K562 (cell line): ENCODE results near the gene GJC2. TPM values are rescaled to one million over a fixed set of nuclear protein-coding genes. Genes with fewer than 3 reads are reported as not detected.
A peak's percentile ranks its signal among the peaks of the same experiment; 100 is the strongest.

Experiments
- DMBX1 ChIP-seq: fragments of 250-450 bp; sonication (Bioruptor Pico); IDR thresholded peaks from 2 replicates; pipeline ENCODE4 v1.8.0; 2022; ENCODE audit warnings: inconsistent platforms, mild to moderate bottlenecking, moderate library complexity, borderline replicate concordance
- KDM1A ChIP-seq, 2 experiments: fragments of 450-650 bp; IDR thresholded peaks; 2 replicates each; pipeline ENCODE4 v1.6.1; 2016; ENCODE audit warnings: mild to moderate bottlenecking in 2 of 2
- MYC ChIP-seq, 2 experiments: fragments of 250-450 bp in 1 of 2; sonication (Bioruptor Pico) in 1 of 2; IDR thresholded peaks; 2 replicates each; pipeline versions ENCODE4 v1.5.1 to v1.6.1; 2012 to 2021; ENCODE audit warnings: low read depth in 2 of 2, borderline replicate concordance in 1 of 2, improper control_type of control experiment in 1 of 2, low read length in 1 of 2, mild to moderate bottlenecking in 1 of 2, moderate library complexity in 1 of 2
- polyA plus RNA-seq, 8 experiments: library from polyadenylated mRNA; depleted of rRNA in 4 of 8; stranded (reverse) in 5 of 8; unstranded in 3 of 8; fragments of >200 nt; fragmentation: Nextera tagmentation in 2 of 8; fragmentation: Illumina TruSeq in 1 of 8; extraction: Ambion mirVana in 2 of 8; extraction: Trizol in 1 of 8; gene quantifications; 2 replicates each; pipeline versions ENCODE4 v1.2.1 to v1.2.3, GENCODE V29; 2011 to 2014; ENCODE audit warnings: inconsistent platforms in 1 of 8, missing spikeins in 1 of 8
- total RNA-seq, 7 experiments: library from RNA; depleted of rRNA in 6 of 7; stranded (reverse); fragments of >200 nt in 6 of 7; fragmentation: Illumina TruSeq in 2 of 7; extraction: Trizol in 2 of 7; gene quantifications; 2 replicates each; pipeline versions ENCODE4 v1.2.1 to v1.2.3, GENCODE V29; 2011 to 2021; ENCODE audit warnings: low replicate concordance in 1 of 7
- TF ChIP-seq, protein P1 (sequence below), 2 experiments: IDR thresholded peaks; 2 replicates each; pipeline ENCODE4 v1.6.1; 2012; ENCODE audit warnings: improper control_type of control experiment in 2 of 2, low read depth in 2 of 2, low read length in 2 of 2, borderline replicate concordance in 1 of 2

The GJC2 gene
- total and polyA plus RNA-seq, 9 of the 15 experiments (the other 6 are each of a cell fraction or from before 2014, with no cell fraction given) = 0.03 to 0.62 (median 0.11) TPM; not detected in 2

GRCh38 chr1:228177721-228178710 is 28.3 kb downstream of the GJC2 start (continued):
- TF ChIP-seq, protein P1, sequence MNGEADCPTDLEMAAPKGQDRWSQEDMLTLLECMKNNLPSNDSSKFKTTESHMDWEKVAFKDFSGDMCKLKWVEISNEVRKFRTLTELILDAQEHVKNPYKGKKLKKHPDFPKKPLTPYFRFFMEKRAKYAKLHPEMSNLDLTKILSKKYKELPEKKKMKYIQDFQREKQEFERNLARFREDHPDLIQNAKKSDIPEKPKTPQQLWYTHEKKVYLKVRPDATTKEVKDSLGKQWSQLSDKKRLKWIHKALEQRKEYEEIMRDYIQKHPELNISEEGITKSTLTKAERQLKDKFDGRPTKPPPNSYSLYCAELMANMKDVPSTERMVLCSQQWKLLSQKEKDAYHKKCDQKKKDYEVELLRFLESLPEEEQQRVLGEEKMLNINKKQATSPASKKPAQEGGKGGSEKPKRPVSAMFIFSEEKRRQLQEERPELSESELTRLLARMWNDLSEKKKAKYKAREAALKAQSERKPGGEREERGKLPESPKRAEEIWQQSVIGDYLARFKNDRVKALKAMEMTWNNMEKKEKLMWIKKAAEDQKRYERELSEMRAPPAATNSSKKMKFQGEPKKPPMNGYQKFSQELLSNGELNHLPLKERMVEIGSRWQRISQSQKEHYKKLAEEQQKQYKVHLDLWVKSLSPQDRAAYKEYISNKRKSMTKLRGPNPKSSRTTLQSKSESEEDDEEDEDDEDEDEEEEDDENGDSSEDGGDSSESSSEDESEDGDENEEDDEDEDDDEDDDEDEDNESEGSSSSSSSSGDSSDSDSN (IDR thresholded peaks at IDR 0.05; ENCODE audit: borderline replicate concordance in 1 of 2, low read depth in 2 of 2, low read length in 2 of 2) = no peak
- peak in 1 of 2 experiments; percentile 18; a peak in 1 of 4 replicates for TF ChIP-seq KDM1A (IDR thresholded peaks at IDR 0.05)
- no peak for TF ChIP-seq DMBX1 (CRISPR knock-in tag)
- no peak for TF ChIP-seq MYC (IDR thresholded peaks at IDR 0.05; ENCODE audit: low read depth, low read length)
- no peak for TF ChIP-seq MYC (CRISPR knock-in tag; IDR thresholded peaks at IDR 0.05; ENCODE audit: borderline replicate concordance, low read depth)
